IPS-20b (cell line): ENCODE data around the gene HS3ST3A1.
"Not testable (repeated sequence)": the region's sequence is repeated elsewhere in the genome, so short reads cannot be mapped to it uniquely, and the experiment has no call there.

Experiments used
- H3K27ac ChIP-seq: one replicate; pipeline ENCODE4 v1.5.1; 2013; ENCODE audit warnings: low read length
- H3K27me3 ChIP-seq: 2 replicates; pipeline ENCODE4 v1.6.1; 2013; ENCODE audit warnings: mild to moderate bottlenecking, low read length, inconsistent platforms; ENCODE audit not compliant: insufficient read depth
- H3K36me3 ChIP-seq: 2 replicates; pipeline ENCODE4 v1.6.1; 2013; ENCODE audit warnings: low read depth, mild to moderate bottlenecking, inconsistent platforms, low read length, moderate library complexity; ENCODE audit not compliant: insufficient read depth
- H3K4me1 ChIP-seq: 2 replicates; pipeline ENCODE4 v1.6.1; 2013; ENCODE audit warnings: mild to moderate bottlenecking, control low read depth, inconsistent platforms, low read length, moderate library complexity; ENCODE audit not compliant: insufficient read depth
- H3K4me3 ChIP-seq: 2 replicates; pipeline ENCODE4 v1.5.1; 2013; ENCODE audit warnings: mild to moderate bottlenecking, low read length, inconsistent platforms
- H3K9ac ChIP-seq: 2 replicates; pipeline ENCODE4 v1.6.1; 2013; ENCODE audit warnings: low read depth, mild to moderate bottlenecking, inconsistent platforms, low read length, moderate library complexity
- H3K9me3 ChIP-seq: 2 replicates; pipeline ENCODE4 v1.6.1; 2013; ENCODE audit warnings: mild to moderate bottlenecking, low read depth, low read length, inconsistent platforms; ENCODE audit not compliant: insufficient read depth

Gene HS3ST3A1

GRCh38 chr17:13568582-13569397, 32.9 kb downstream of the HS3ST3A1 start:
- Histone ChIP-seq H3K9ac (no peak overlapping the region), H3K27ac (no peak overlapping the region), H3K4me1 (peaks cover 13% of the 10 kb centered on the region), H3K9me3 (no peaks in the 10 kb centered on the region; the same call in 1 of the 2 replicates), H3K27me3 (no peaks in the 10 kb centered on the region), H3K4me3 (no peak overlapping the region), H3K36me3 (no peaks in the 10 kb centered on the region)

GRCh38 chr17:13563866-13564265, 37.9 kb downstream of the HS3ST3A1 start:
- peaks cover 3% of the 10 kb centered on the region for H3K4me1 ChIP-seq
- no peak overlapping the region for H3K27ac ChIP-seq
- H3K27me3 ChIP-seq, result no peaks in the 10 kb centered on the region
- no peak overlapping the region for H3K4me3 ChIP-seq
- no peaks in the 10 kb centered on the region for H3K36me3 ChIP-seq
- H3K9me3 ChIP-seq, result no peaks in the 10 kb centered on the region; the same call in 1 of the 2 replicates
- H3K9ac ChIP-seq, result no peak overlapping the region

GRCh38 chr17:13562271-13562800, 39.4 kb downstream of the HS3ST3A1 start:
- Histone ChIP-seq H3K36me3 (no peaks in the 10 kb centered on the region), H3K27me3 (no peaks in the 10 kb centered on the region), H3K4me1 (no peaks in the 10 kb centered on the region), H3K9ac (no peak overlapping the region), H3K27ac (no peak overlapping the region), H3K9me3 (no peaks in the 10 kb centered on the region; the same call in 1 of the 2 replicates), H3K4me3 (no peak overlapping the region)

GRCh38 chr17:13561606-13562270, 40.0 kb downstream of the HS3ST3A1 start:
- Histone ChIP-seq H3K36me3 (no peaks in the 10 kb centered on the region), H3K27me3 (no peaks in the 10 kb centered on the region), H3K27ac (no peak overlapping the region), H3K4me1 (no peaks in the 10 kb centered on the region), H3K9me3 (no peaks in the 10 kb centered on the region), H3K4me3 (no peak overlapping the region), H3K9ac (no peak overlapping the region)

- H3K4me3 ChIP-seq, result no peak overlapping the region
- no peaks in the 10 kb centered on the region for H3K27me3 ChIP-seq
- no peaks in the 10 kb centered on the region for H3K36me3 ChIP-seq
- no peaks in the 10 kb centered on the region for H3K9me3 ChIP-seq
- no peak overlapping the region for H3K9ac ChIP-seq
- no peak overlapping the region for H3K27ac ChIP-seq
- no peaks in the 10 kb centered on the region for H3K4me1 ChIP-seq
These were observed 40.8 kb downstream of the HS3ST3A1 start for GRCh38 chr17:13560935-13561334.

GRCh38 chr17:13558588-13558987, 43.1 kb downstream of the HS3ST3A1 start:
- H3K36me3 ChIP-seq, result no peaks in the 10 kb centered on the region
- H3K27ac ChIP-seq, result no peak overlapping the region
- no peaks in the 10 kb centered on the region for H3K27me3 ChIP-seq
- no peaks in the 10 kb centered on the region for H3K9me3 ChIP-seq
- no peak overlapping the region for H3K4me3 ChIP-seq
- H3K4me1 ChIP-seq, result no peaks in the 10 kb centered on the region
- H3K9ac ChIP-seq, result no peak overlapping the region

GRCh38 chr17:13557077-13557476, 44.7 kb downstream of the HS3ST3A1 start:
- H3K4me1 ChIP-seq, result 0 out of 2 replicates have a peak, but pooled peaks cover 4% of the 10 kb centered on the region
- H3K36me3 ChIP-seq, result no peaks in the 10 kb centered on the region
- H3K4me3 ChIP-seq, result no peak overlapping the region
- no peaks in the 10 kb centered on the region for H3K27me3 ChIP-seq
- no peak overlapping the region for H3K9ac ChIP-seq
- no peaks in the 10 kb centered on the region for H3K9me3 ChIP-seq
- H3K27ac ChIP-seq, result no peak overlapping the region

GRCh38 chr17:13554231-13554630, 47.5 kb downstream of the HS3ST3A1 start:
- H3K4me3 ChIP-seq, result no peak overlapping the region
- H3K9ac ChIP-seq, result no peak overlapping the region
- no peaks in the 10 kb centered on the region for H3K27me3 ChIP-seq
- H3K36me3 ChIP-seq, result no peaks in the 10 kb centered on the region
- no peaks in the 10 kb centered on the region for H3K9me3 ChIP-seq
- no peak overlapping the region for H3K27ac ChIP-seq
- H3K4me1 ChIP-seq, result 0 out of 2 replicates have a peak, but pooled peaks cover 4% of the 10 kb centered on the region

GRCh38 chr17:13550291-13550690, 51.4 kb downstream of the HS3ST3A1 start:
- Histone ChIP-seq H3K9me3 (no peaks in the 10 kb centered on the region), H3K27ac (no peak overlapping the region), H3K36me3 (no peaks in the 10 kb centered on the region), H3K4me1 (0 out of 2 replicates have a peak, but pooled peaks cover 4% of the 10 kb centered on the region), H3K9ac (no peak overlapping the region), H3K27me3 (no peaks in the 10 kb centered on the region), H3K4me3 (no peak overlapping the region)

- H3K4me3 ChIP-seq, H3K9ac ChIP-seq, H3K9me3 ChIP-seq, H3K4me1 ChIP-seq, H3K36me3 ChIP-seq, H3K27me3 ChIP-seq, H3K27ac ChIP-seq: not testable (repeated sequence)
These were observed 53.2 kb downstream of the HS3ST3A1 start for GRCh38 chr17:13548576-13548975.

- H3K9ac ChIP-seq, result no peak overlapping the region
- no peak overlapping the region for H3K4me3 ChIP-seq
- no peak overlapping the region for H3K27ac ChIP-seq
- no peaks in the 10 kb centered on the region for H3K9me3 ChIP-seq
- H3K36me3 ChIP-seq, result no peaks in the 10 kb centered on the region
- H3K4me1 ChIP-seq, result no peaks in the 10 kb centered on the region; the same call in 1 of the 2 replicates
- H3K27me3 ChIP-seq, result no peaks in the 10 kb centered on the region
These were observed 54.9 kb downstream of the HS3ST3A1 start for GRCh38 chr17:13546851-13547250.

- H3K27ac ChIP-seq, result no peak overlapping the region
- H3K4me3 ChIP-seq, result no peak overlapping the region
- H3K9me3 ChIP-seq, result no peaks in the 10 kb centered on the region
- no peaks in the 10 kb centered on the region for H3K27me3 ChIP-seq
- no peaks in the 10 kb centered on the region; the same call in 1 of the 2 replicates for H3K4me1 ChIP-seq
- H3K9ac ChIP-seq, result no peak overlapping the region
- no peaks in the 10 kb centered on the region for H3K36me3 ChIP-seq
These were observed 55.8 kb downstream of the HS3ST3A1 start for GRCh38 chr17:13545941-13546340.
